ENCODE results near the gene CBX7.
A peak's percentile ranks its signal among the peaks of the same experiment; 100 is the strongest.

CBX7 gene

DNA sequence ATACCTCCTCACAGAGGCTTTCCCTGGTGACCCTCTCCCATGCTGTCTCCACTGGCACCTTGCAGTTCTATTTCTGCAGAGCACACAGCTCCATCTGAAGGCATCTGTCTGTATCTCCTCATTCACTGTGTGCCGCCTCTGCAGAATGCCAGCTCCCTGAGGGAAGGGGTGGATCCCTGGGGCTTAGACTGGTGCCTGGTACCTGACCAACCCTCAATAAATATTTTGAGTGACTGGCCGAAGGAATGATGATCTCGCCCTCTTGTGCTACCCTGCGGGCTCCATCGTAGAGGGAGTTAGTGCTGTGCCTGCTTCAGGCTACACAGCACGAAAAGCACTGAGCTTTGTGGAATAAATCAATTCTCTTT is 1.6 kb downstream of the CBX7 start:
- H3K27ac ChIP-seq: peak overlapping the region; percentile 78
- no peak for TF ChIP-seq ZFX (IDR thresholded peaks at IDR 0.05; ENCODE audit: borderline replicate concordance)
- TF ChIP-seq, protein P1, sequence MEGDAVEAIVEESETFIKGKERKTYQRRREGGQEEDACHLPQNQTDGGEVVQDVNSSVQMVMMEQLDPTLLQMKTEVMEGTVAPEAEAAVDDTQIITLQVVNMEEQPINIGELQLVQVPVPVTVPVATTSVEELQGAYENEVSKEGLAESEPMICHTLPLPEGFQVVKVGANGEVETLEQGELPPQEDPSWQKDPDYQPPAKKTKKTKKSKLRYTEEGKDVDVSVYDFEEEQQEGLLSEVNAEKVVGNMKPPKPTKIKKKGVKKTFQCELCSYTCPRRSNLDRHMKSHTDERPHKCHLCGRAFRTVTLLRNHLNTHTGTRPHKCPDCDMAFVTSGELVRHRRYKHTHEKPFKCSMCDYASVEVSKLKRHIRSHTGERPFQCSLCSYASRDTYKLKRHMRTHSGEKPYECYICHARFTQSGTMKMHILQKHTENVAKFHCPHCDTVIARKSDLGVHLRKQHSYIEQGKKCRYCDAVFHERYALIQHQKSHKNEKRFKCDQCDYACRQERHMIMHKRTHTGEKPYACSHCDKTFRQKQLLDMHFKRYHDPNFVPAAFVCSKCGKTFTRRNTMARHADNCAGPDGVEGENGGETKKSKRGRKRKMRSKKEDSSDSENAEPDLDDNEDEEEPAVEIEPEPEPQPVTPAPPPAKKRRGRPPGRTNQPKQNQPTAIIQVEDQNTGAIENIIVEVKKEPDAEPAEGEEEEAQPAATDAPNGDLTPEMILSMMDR (IDR thresholded peaks at IDR 0.05): no peak

DNA sequence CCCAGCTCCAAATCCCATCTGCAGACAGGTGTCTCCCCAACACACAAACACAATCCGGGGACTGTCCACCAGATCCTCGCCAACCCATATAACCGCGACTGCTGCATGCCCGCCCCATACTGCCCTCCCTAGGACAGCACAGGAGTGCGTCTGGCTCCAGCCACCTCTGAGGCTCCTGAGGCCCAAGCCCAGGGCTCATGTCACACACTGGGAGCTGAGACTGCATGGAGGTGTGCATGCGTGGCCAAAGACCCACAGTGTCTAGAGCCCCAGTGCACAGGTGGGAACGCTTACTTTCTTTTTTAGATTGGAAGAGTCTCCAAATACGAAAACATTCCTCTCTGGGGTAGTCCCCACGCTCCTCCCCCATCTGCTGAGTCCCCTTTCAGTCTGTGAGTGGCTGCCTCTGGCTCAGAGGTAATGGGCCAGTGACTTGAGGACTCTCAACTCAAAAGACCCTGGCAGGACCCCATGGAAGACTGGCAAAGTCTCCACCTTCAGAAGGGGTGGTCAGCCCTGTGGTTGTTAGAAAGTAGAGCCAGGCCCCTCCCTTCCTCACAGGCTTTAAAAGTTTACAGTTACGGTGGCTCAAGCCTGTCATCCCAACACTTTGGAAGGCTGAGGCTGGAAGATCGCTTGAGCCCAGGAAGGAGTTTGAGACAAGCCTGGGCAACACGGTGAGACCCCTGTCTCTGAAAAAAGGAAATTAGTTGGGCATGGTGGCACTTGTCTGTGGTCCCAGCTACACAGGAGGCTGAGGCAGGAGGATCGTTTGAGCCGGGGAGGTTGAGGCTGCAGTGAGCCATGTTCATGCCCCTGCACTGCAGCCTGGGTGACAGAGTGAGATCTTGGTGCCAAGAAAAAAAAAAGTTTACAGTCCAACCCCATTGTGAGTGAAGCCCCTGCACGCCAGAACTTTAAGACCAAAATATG is 2.3 kb downstream of the CBX7 start:
- no peak for TF ChIP-seq ZFX (IDR thresholded peaks at IDR 0.05; ENCODE audit: borderline replicate concordance)
- TF ChIP-seq, protein P1 (IDR thresholded peaks at IDR 0.05): no peak
- peak overlapping the region; percentile 78 for H3K27ac ChIP-seq

DNA sequence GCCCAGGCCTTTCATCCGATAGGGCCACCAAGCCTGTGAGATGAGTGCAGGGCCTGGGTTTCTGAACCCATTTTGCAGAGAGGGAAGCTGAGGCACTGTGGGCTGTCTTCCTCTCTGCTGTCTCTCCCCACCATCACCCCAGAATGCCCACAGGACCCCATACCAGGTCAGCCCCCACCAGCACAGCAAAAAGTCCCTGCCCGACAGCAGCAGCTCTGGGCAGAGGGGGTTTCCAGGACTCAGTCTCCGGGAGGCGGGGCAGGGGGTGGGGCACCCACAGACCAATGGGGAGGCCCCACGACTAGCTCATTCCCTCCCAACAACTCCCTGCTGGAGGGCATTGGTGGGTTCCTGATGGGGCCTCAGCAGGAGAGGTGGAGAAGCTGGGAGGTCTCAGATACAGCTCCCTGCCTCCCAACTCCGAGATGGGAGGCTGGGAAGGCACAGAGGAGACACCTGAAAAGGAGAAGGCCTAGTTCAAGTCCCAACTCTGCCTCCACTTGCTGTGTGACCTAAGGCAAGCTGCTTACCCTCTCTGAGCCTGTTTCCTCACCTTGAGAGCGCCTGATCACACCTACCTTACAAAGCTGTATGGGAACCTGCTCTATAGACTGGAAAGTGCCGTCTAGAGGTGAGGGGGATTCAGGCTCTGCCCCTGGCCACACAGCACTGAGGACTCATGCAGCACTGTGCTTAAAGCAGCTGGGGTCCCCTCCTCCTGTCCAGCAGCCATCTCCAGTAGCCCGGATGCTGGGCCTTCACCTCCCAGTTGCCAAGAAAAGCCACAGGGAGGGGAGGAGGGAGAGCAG is 3.5 kb downstream of the CBX7 start:
- TF ChIP-seq, protein P1 (IDR thresholded peaks at IDR 0.05): no peak
- no peak for TF ChIP-seq ZFX (IDR thresholded peaks at IDR 0.05; ENCODE audit: borderline replicate concordance)
- peak overlapping the region; percentile 7; the same call in 1 of the 2 replicates for H3K27ac ChIP-seq

DNA sequence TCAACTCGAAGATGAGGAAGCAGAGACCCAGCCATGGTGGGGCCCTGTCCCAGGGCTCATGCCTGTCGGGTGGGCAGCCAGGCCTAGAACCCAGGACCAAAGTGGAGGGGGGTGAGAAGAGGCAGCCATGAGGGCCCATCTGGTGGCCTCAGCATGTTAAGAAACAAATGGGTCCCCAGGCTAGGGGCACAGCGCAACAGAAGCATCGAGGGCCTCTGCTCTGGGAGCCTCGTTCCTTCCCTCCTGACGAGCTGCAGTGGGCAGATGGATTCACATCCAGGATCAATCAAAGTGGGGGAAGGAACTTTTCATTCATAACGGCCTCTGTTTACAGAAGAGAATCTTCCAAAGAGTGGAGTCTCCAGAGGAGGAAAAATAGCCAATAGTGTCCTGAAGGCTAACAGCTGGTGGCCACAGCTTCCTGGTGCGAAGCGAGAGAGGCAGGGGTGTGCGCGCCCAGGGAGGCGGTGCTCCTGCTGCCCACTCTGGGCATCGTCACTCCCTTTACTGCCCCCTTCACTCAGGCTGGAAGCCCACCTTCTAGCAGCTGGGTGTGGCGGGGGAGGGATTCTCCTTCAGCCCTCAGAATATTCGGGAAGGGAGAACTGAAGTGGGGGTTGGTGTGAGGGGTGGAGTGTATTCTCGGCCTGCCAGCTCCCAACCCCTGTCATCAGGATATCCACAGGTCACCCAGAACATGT is 4.3 kb downstream of the CBX7 start:
- H3K27ac ChIP-seq: peak overlapping the region; percentile 22
- TF ChIP-seq, protein P1 (IDR thresholded peaks at IDR 0.05): no peak
- no peak for TF ChIP-seq ZFX (IDR thresholded peaks at IDR 0.05; ENCODE audit: borderline replicate concordance)

DNA sequence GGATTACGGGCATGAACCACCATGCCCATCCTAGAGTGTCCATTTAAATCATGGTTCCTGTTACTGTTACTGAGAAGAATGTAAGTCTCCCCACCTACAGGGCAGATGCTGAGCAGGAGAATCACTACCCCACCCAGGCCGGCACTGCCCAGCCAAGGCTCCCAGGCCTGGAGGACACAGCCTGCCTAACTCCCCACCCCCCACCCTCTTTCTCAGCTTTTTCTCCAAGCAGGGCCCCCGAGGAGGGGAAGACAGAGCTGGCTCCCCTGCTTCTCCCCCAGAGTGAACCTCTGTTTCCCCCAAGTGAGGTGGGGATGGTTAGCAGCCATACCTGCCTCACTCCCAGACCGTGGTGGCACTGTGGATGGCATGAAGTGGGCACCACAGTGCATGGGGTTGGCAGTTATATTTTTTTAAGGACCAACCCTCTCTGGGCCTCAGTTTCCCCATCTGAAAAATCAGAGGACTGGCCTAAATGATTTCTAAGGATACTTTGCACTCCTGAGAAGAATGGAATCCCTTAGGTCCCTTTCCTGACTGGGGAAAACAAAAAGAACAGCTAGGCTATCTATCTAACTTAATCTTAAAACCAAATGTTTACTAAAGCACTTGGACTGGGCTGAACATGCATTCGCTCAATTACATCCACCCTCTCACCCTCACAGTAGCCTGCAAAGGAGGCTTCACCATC is 5.0 kb downstream of the CBX7 start:
- H3K27ac ChIP-seq: peak overlapping the region; percentile 22; the same call in 1 of the 2 replicates
- TF ChIP-seq ZFX (IDR thresholded peaks at IDR 0.05; ENCODE audit: borderline replicate concordance): no peak
- TF ChIP-seq, protein P1 (IDR thresholded peaks at IDR 0.05): no peak

DNA sequence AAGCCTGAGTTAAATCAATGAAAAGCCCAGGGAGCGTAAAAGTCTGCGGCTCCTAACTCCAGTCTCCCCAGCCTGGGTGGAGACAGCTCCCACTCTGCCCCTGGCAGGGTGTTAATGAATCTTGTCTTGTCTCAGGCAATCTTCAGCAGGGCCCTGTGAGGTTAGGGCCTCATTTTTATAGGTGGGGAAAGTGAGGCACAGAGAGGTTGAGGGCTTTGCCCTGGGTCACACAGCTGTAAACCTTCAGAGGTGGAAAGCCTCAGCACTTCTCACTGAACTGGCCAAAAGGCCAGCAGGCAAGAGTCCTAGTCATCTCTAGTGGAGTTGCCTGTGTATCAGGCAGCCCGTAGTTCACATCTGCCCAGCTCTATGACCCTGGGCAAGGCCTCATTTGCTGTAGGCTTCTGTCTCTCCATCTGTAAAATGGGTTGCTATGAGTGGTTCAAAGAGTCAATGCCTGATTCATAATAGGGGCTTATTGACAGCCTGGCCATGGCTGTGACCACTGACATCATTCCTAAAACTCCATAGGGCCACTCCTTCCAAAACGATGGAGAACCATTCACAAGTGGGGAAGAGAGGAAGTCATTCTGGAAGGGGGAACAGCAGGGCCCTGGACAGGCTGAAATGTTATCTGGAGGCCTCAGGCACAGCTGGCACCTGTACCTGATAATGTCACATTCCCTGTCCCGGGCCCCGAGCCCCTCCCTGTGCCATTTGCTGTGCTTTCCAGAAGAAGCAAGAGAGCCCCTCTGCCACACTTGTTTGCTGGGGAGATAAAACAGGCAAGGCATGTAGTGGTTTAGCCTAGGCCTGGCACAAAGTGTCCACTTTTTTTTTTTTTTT is 6.0 kb downstream of the CBX7 start:
- TF ChIP-seq, protein P1 (IDR thresholded peaks at IDR 0.05): no peak
- TF ChIP-seq ZFX (IDR thresholded peaks at IDR 0.05; ENCODE audit: borderline replicate concordance): no peak
- H3K27ac ChIP-seq: peak overlapping the region; percentile 66
